Stomach (tissue), 9 donors: ENCODE data around the gene AKNA. TPM values are rescaled to one million over a fixed set of nuclear protein-coding genes. Genes with fewer than 3 reads are reported as not detected.
A peak's percentile ranks its signal among the peaks of the same experiment; 100 is the strongest.

Source experiments
- DNase-seq, 2 donors: peaks; one replicate each; pipeline versions ENCODE4 v3.0.0 to v3.0.0-alpha.2; 2013 to 2019
- H3K27ac ChIP-seq, 5 donors: fragments of 200-600 bp in 4 of 5; sonication (generic) in 4 of 5; one replicate each; pipeline ENCODE4 v1.5.1; 2013 to 2019; ENCODE audit warnings: mild to moderate bottlenecking in 1 of 5, moderate library complexity in 1 of 5
- H3K27me3 ChIP-seq, 3 donors: fragments of 200-600 bp; sonication (generic); one replicate each; pipeline ENCODE4 v1.5.1; 2017 to 2019; ENCODE audit warnings: mixed run types in 1 of 3
- H3K36me3 ChIP-seq, 4 donors: fragments of 200-600 bp; sonication (generic); 1 replicate in 3 of 4; 2 replicates in 1 of 4; pipeline ENCODE4 v1.5.1; 2016 to 2019
- H3K4me1 ChIP-seq, 4 donors: fragments of 200-600 bp; sonication (generic); one replicate each; pipeline ENCODE4 v1.5.1; 2016 to 2019
- H3K4me3 ChIP-seq, 4 donors: fragments of 200-600 bp; sonication (generic) in 3 of 4; one replicate each; pipeline ENCODE4 v1.5.1; 2016 to 2019; ENCODE audit warnings: mild to moderate bottlenecking in 1 of 4
- H3K9me3 ChIP-seq, 4 donors: fragments of 200-600 bp; sonication (generic); one replicate each; pipeline ENCODE4 v1.5.1; 2016 to 2019
- EP300 ChIP-seq: sonication (generic); formaldehyde crosslinking; IDR thresholded peaks from one replicate; pipeline ENCODE4 v1.6.1; 2017; ENCODE audit warnings: antibody characterized with exemption
- POLR2A ChIP-seq, 4 donors: fragments of 450-650 bp; IDR thresholded peaks; one replicate each; pipeline ENCODE4 v1.6.1; 2016; ENCODE audit warnings: antibody characterized with exemption in 4 of 4, control low read depth in 2 of 4, mild to moderate bottlenecking in 1 of 4, moderate library complexity in 1 of 4
- POLR2AphosphoS5 ChIP-seq, 3 donors: sonication (generic); formaldehyde crosslinking; IDR thresholded peaks; one replicate each; pipeline ENCODE4 v1.6.1; 2016; ENCODE audit warnings: antibody characterized with exemption in 3 of 3
- WGBS, 5 donors: extraction: QIAGEN DNeasy Blood & Tissue Kit in 3 of 5; methylation state at CpG; one replicate each; pipeline versions ENCODE4 v1.1.5 to v1.1.7; 2013 to 2018; 5-methylcytosine and 5-hydroxymethylcytosine counted together
- intact Hi-C: fragments of 100-400 bp; cut with DNase I; formaldehyde crosslinking; loops from one replicate; pipeline ENCODE4 v1.15.1; 2023; ENCODE audit warnings: low total_unique reads
- polyA plus RNA-seq, 3 donors: library from polyadenylated mRNA; stranded (reverse); fragments of 200-250 nt; gene quantifications; one replicate each; pipeline ENCODE4 v1.2.3, GENCODE V29; 2013
- total RNA-seq, 5 donors: library from RNA; depleted of rRNA; stranded (reverse); fragments of >200 nt; gene quantifications; one replicate each; pipeline versions ENCODE4 v1.1.0 to v1.2.3, GENCODE V29; 2014 to 2016
- TF ChIP-seq, protein P1 (sequence below), 7 experiments: fragments of 450-650 bp in 4 of 7; fragments of 200-600 bp in 3 of 7; sonication (generic) in 3 of 7; IDR thresholded peaks; one replicate each; pipeline ENCODE4 v1.5.1; 2016 to 2019; ENCODE audit warnings: antibody characterized with exemption in 7 of 7, control low read depth in 2 of 7, mild to moderate bottlenecking in 1 of 7
- donor health status: healthy with polysubstance abuse.
- donor health status: Bipolar disorder and iron deficiency.
- donor health status: healthy.

Gene AKNA
- total and polyA plus RNA-seq, 8 donors: 12.2 to 85.8 (median 16.6) TPM

GRCh38 chr9:114288193-114289091 is 99.3 kb downstream of the AKNA start:
- Histone ChIP-seq H3K4me1 (peaks cover 0 to 9% (median 0%) of the 10 kb centered on the region in 4 donors), H3K27ac (no peak overlapping the region), H3K36me3 (peaks cover 0 to 11% (median 8%) of the 10 kb centered on the region in 4 donors), H3K9me3 (no peaks in the 10 kb centered on the region), H3K4me3 (no peak overlapping the region), H3K27me3 (no peaks in the 10 kb centered on the region)
- TF ChIP-seq POLR2AphosphoS5 (IDR thresholded peaks at IDR 0.05): no peak
- TF ChIP-seq, protein P1, sequence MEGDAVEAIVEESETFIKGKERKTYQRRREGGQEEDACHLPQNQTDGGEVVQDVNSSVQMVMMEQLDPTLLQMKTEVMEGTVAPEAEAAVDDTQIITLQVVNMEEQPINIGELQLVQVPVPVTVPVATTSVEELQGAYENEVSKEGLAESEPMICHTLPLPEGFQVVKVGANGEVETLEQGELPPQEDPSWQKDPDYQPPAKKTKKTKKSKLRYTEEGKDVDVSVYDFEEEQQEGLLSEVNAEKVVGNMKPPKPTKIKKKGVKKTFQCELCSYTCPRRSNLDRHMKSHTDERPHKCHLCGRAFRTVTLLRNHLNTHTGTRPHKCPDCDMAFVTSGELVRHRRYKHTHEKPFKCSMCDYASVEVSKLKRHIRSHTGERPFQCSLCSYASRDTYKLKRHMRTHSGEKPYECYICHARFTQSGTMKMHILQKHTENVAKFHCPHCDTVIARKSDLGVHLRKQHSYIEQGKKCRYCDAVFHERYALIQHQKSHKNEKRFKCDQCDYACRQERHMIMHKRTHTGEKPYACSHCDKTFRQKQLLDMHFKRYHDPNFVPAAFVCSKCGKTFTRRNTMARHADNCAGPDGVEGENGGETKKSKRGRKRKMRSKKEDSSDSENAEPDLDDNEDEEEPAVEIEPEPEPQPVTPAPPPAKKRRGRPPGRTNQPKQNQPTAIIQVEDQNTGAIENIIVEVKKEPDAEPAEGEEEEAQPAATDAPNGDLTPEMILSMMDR (IDR thresholded peaks at IDR 0.05): no peak
- TF ChIP-seq EP300: no peak
- no peak for TF ChIP-seq POLR2A (IDR thresholded peaks at IDR 0.05)
- 63 to 77% (median 69%) methylated on average over 16 to 23 of the region's 23 CpGs for WGBS, 5 donors
- peak in 1 of 2 donors; percentile 22 for DNase-seq
- intact Hi-C loops: loop anchor here (5.0 kb wide), 1 partner anchor 201 kb away; no protein-coding TSS in a partner anchor

DNA sequence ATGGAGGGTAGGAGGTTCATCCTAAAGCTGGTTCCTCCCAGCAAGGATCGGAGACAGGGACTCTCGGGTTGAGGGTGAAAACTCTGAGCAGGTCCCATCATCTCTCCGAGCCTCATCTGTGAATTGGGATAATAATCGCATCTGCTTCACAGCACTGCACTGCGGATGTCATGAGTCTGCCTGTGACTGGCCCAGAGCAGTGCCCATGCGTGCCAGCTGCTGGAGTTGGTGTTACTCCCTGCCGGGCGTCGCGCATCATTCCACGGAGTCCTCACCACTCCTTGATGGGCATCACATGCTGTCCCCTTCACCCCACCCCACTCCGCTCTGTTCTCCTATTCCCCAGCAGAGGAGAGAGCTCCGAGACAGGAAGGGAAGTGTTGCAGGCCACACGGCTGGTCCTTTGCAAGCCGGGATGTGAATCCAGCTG is 100.0 kb downstream of the AKNA start:
- peaks cover 0 to 9% (median 0%) of the 10 kb centered on the region in 4 donors for H3K4me1 ChIP-seq
- intact Hi-C loops: loop anchor here (5.0 kb wide), 1 partner anchor 200 kb away; no protein-coding TSS in a partner anchor
- peaks cover 0 to 14% (median 8%) of the 10 kb centered on the region in 4 donors for H3K36me3 ChIP-seq
- no peak for TF ChIP-seq POLR2AphosphoS5 (IDR thresholded peaks at IDR 0.05)
- no peaks in the 10 kb centered on the region for H3K27me3 ChIP-seq
- DNase-seq: no peak
- no peaks in the 10 kb centered on the region for H3K9me3 ChIP-seq
- 78 to 87% (median 83%) methylated on average over 15 of the region's 15 CpGs for WGBS, 5 donors
- no peak overlapping the region for H3K27ac ChIP-seq
- no peak overlapping the region for H3K4me3 ChIP-seq

GRCh38 chr9:114287001-114287762 is 100.6 kb downstream of the AKNA start:
- peaks cover 0 to 8% (median 3%) of the 10 kb centered on the region in 4 donors for H3K36me3 ChIP-seq
- H3K27ac ChIP-seq: no peak overlapping the region
- peaks cover 0 to 9% (median 0%) of the 10 kb centered on the region in 4 donors for H3K4me1 ChIP-seq
- H3K27me3 ChIP-seq: no peaks in the 10 kb centered on the region
- WGBS, 5 donors: 82 to 96% (median 85%) methylated on average over 12 to 16 of the region's 16 CpGs
- no peak for DNase-seq
- TF ChIP-seq, protein P1 (IDR thresholded peaks at IDR 0.05): no peak
- TF ChIP-seq POLR2AphosphoS5 (IDR thresholded peaks at IDR 0.05): no peak
- intact Hi-C loops: loop anchor here (5.0 kb wide), 1 partner anchor 200 kb away; no protein-coding TSS in a partner anchor
- H3K4me3 ChIP-seq: no peak overlapping the region
- no peaks in the 10 kb centered on the region for H3K9me3 ChIP-seq

- no peaks in the 10 kb centered on the region for H3K9me3 ChIP-seq
- no peak overlapping the region for H3K4me3 ChIP-seq
- no peak overlapping the region for H3K27ac ChIP-seq
- no peaks in the 10 kb centered on the region for H3K27me3 ChIP-seq
- intact Hi-C loops: loop anchor here (5.0 kb wide), 1 partner anchor 199 kb away; no protein-coding TSS in a partner anchor
- DNase-seq: no peak
- peaks cover 0 to 7% (median 0%) of the 10 kb centered on the region in 4 donors for H3K36me3 ChIP-seq
- TF ChIP-seq POLR2A (IDR thresholded peaks at IDR 0.05) (no peak), EP300 (no peak), POLR2AphosphoS5 (IDR thresholded peaks at IDR 0.05) (no peak)
- TF ChIP-seq, protein P1 (IDR thresholded peaks at IDR 0.05): no peak
- 81 to 88% (median 83%) methylated on average over 10 of the region's 10 CpGs for WGBS, 5 donors
- H3K4me1 ChIP-seq: peaks cover 0 to 9% (median 0%) of the 10 kb centered on the region in 4 donors
These were observed 101.6 kb downstream of the AKNA start for GRCh38 chr9:114286146-114286679.
